Measurements from ENCODE around the gene VEZF1. TPM values are rescaled to one million over a fixed set of nuclear protein-coding genes. Genes with fewer than 3 reads are reported as not detected.
A peak's percentile ranks its signal among the peaks of the same experiment; 100 is the strongest.

VEZF1 gene
- total RNA-seq, 1 experiment from 2014 or later = 78.1 TPM

DNA sequence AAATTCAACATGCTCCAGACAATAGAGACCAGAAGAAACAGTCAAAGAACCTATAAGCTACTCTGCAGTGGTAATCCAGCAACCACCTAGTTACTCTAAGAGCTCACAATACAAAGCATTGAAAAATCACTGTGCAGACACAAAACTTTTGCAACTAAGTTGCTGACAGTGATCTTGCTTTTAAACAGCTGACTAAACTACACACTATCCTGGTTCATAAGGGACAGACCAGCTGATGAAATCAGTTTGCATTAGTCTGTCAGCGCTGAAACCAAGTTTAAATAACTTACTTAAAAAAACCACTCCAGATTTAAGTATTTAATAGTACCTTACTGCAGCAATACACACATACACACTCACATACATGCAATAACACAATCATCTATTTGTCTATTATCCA lies 4.6 kb downstream of the VEZF1 start:
- peaks cover 88% of the 10 kb centered on the region for H3K79me2 ChIP-seq (ENCODE audit: low read length)
- ATAC-seq (no peak), DNase-seq (no peak)
- peaks cover 43% of the 10 kb centered on the region for H4K20me1 ChIP-seq (ENCODE audit: low read length)
- ChIA-PET POLR2A (ENCODE audit: unreplicated experiment) (no interaction called here), CTCF (interaction anchor here (0.6 kb wide), 1 partner anchor 32 kb away, joined by 3 read pairs; no protein-coding TSS in a partner anchor)
- peaks cover 36% of the 10 kb centered on the region for H3K4me1 ChIP-seq (ENCODE audit: insufficient read depth, low read length)
- intact Hi-C loops (cut with micrococcal nuclease) = no loop called here
- no TSS peak for BruUV-seq (replicated peaks)
- no peak overlapping the region for H3K4me2 ChIP-seq (ENCODE audit: low read length)
- H3K36me3 ChIP-seq (ENCODE audit: low read depth, low read length) = peaks cover 66% of the 10 kb centered on the region
- no peak for TF ChIP-seq EZH2phosphoT487 (IDR thresholded peaks at IDR 0.05; ENCODE audit: borderline replicate concordance, low read length)
- TF ChIP-seq, protein P1, sequence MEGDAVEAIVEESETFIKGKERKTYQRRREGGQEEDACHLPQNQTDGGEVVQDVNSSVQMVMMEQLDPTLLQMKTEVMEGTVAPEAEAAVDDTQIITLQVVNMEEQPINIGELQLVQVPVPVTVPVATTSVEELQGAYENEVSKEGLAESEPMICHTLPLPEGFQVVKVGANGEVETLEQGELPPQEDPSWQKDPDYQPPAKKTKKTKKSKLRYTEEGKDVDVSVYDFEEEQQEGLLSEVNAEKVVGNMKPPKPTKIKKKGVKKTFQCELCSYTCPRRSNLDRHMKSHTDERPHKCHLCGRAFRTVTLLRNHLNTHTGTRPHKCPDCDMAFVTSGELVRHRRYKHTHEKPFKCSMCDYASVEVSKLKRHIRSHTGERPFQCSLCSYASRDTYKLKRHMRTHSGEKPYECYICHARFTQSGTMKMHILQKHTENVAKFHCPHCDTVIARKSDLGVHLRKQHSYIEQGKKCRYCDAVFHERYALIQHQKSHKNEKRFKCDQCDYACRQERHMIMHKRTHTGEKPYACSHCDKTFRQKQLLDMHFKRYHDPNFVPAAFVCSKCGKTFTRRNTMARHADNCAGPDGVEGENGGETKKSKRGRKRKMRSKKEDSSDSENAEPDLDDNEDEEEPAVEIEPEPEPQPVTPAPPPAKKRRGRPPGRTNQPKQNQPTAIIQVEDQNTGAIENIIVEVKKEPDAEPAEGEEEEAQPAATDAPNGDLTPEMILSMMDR (conservative IDR thresholded peaks at IDR 0.05; ENCODE audit: low read depth, low read length) = no peak
- TF ChIP-seq EZH2 (IDR thresholded peaks at IDR 0.05; ENCODE audit: low read length, unreplicated experiment) = no peak
- no peaks in the 10 kb centered on the region for H3K27me3 ChIP-seq (ENCODE audit: low read length)
- peaks cover 6% of the 10 kb centered on the region for H3F3A ChIP-seq (ENCODE audit: low read length, unreplicated experiment)
- H3K4me3 ChIP-seq (ENCODE audit: low read length) = no peak overlapping the region
- H3K9me2 ChIP-seq (replicated peaks; ENCODE audit: low read length) = no peaks in the 10 kb centered on the region
- no peak overlapping the region for H3K9ac ChIP-seq (ENCODE audit: low read length)
- H3K9me3 ChIP-seq (ENCODE audit: low read length) = no peaks in the 10 kb centered on the region
- no peak overlapping the region for H2AFZ ChIP-seq (ENCODE audit: low read length)
- no peak overlapping the region for H3K27ac ChIP-seq (ENCODE audit: low read length)

DNA sequence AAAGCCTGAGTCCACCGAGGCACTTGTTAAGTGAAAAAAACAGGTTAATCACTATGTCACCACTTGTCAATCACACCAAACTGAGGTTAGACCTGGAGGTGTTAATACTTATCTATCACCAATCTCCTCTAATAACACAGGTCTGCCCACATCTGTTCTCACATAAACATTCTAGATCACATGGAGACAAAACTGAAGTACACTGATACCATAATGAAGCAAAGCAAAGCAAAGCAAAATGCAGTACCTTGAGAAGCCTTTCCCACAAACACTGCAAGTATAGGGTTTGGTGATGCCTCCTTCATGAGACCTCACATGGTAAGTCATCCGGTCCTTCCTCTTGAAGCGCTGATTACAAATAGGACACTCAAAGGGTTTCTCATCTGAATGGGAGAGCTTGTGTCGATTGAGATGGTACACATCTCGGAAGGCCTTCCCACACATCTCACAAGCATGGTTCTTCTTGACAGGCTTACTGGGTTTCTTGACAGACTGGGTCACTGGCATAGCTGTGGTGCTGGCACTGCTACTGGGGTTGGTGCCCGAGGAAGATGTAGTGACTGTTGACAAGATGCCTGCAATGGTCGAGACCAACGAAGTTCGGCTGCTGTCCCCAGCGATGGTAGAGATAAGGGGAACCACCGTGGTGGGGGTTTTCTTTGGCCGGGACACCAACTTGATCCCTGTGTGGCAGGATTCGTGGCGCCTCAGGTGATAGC lies 5.4 kb downstream of the VEZF1 start:
- Histone ChIP-seq H3K4me3 (ENCODE audit: low read length) (no peak overlapping the region), H4K20me1 (ENCODE audit: low read length) (peaks cover 43% of the 10 kb centered on the region), H3K4me2 (ENCODE audit: low read length) (peak overlapping the region; percentile 2; the same call in 1 of the 2 replicates), H3F3A (ENCODE audit: low read length, unreplicated experiment) (peaks cover 6% of the 10 kb centered on the region), H3K79me2 (ENCODE audit: low read length) (peaks cover 92% of the 10 kb centered on the region), H2AFZ (ENCODE audit: low read length) (no peak overlapping the region), H3K9me3 (ENCODE audit: low read length) (no peaks in the 10 kb centered on the region), H3K9me2 (replicated peaks; ENCODE audit: low read length) (no peaks in the 10 kb centered on the region), H3K27ac (ENCODE audit: low read length) (no peak overlapping the region), H3K4me1 (ENCODE audit: insufficient read depth, low read length) (peaks cover 35% of the 10 kb centered on the region), H3K36me3 (ENCODE audit: low read depth, low read length) (peaks cover 73% of the 10 kb centered on the region), H3K9ac (ENCODE audit: low read length) (no peak overlapping the region), H3K27me3 (ENCODE audit: low read length) (no peaks in the 10 kb centered on the region)
- no peak for TF ChIP-seq EZH2phosphoT487 (IDR thresholded peaks at IDR 0.05; ENCODE audit: borderline replicate concordance, low read length)
- no peak for TF ChIP-seq EZH2 (IDR thresholded peaks at IDR 0.05; ENCODE audit: low read length, unreplicated experiment)
- TF ChIP-seq, protein P1 (conservative IDR thresholded peaks at IDR 0.05; ENCODE audit: low read depth, low read length) = no peak
- POLR2A ChIA-PET (ENCODE audit: unreplicated experiment) = no interaction called here
- DNase-seq (no peak), ATAC-seq (no peak)
- CTCF ChIA-PET = interaction anchor here (1.1 kb wide), 1 partner anchor 90 kb away, joined by 3 read pairs; no protein-coding TSS in a partner anchor
- no TSS peak for BruUV-seq (replicated peaks)
- intact Hi-C loops (cut with micrococcal nuclease) = no loop called here

DNA sequence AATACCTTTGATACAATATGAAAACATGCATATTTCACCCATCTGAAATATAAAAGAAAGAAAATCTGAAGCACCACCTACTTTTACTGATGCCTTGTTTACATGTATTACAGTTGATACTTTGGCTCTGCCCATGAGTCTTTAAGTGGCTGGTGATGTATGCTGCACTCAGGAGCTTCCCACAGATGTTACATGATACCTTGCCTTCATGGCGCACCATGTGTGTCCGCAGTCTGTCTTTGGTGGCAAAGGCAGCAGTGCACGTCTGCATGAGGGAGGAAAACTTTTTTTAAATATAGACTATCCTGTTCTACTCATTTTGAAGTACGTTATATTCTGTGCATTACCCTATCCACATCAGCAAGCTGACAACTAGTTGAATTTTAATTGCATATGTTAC lies 7.5 kb downstream of the VEZF1 start:
- ATAC-seq (no peak), DNase-seq (no peak)
- POLR2A ChIA-PET (ENCODE audit: unreplicated experiment) = interaction anchor here (0.6 kb wide), 1 partner anchor 188 kb away, joined by 3 read pairs; no protein-coding TSS in a partner anchor
- no peak overlapping the region for H3K9ac ChIP-seq (ENCODE audit: low read length)
- H2AFZ ChIP-seq (ENCODE audit: low read length) = no peak overlapping the region
- H3K4me3 ChIP-seq (ENCODE audit: low read length) = no peak overlapping the region
- no peak overlapping the region for H3K4me2 ChIP-seq (ENCODE audit: low read length)
- H4K20me1 ChIP-seq (ENCODE audit: low read length) = peaks cover 39% of the 10 kb centered on the region
- CTCF ChIA-PET = no interaction called here
- H3K4me1 ChIP-seq (ENCODE audit: insufficient read depth, low read length) = peaks cover 31% of the 10 kb centered on the region
- no peaks in the 10 kb centered on the region for H3K9me3 ChIP-seq (ENCODE audit: low read length)
- H3K79me2 ChIP-seq (ENCODE audit: low read length) = peaks cover 86% of the 10 kb centered on the region
- H3K9me2 ChIP-seq (replicated peaks; ENCODE audit: low read length) = no peaks in the 10 kb centered on the region
- peaks cover 92% of the 10 kb centered on the region for H3K36me3 ChIP-seq (ENCODE audit: low read depth, low read length)
- intact Hi-C loops (cut with micrococcal nuclease) = no loop called here
- no peak overlapping the region for H3K27ac ChIP-seq (ENCODE audit: low read length)
- TF ChIP-seq, protein P1 (conservative IDR thresholded peaks at IDR 0.05; ENCODE audit: low read depth, low read length) = no peak
- TF ChIP-seq EZH2 (IDR thresholded peaks at IDR 0.05; ENCODE audit: low read length, unreplicated experiment) (no peak), EZH2phosphoT487 (IDR thresholded peaks at IDR 0.05; ENCODE audit: borderline replicate concordance, low read length) (no peak)
- no peaks in the 10 kb centered on the region for H3F3A ChIP-seq (ENCODE audit: low read length, unreplicated experiment)
- no TSS peak for BruUV-seq (replicated peaks)
- H3K27me3 ChIP-seq (ENCODE audit: low read length) = no peaks in the 10 kb centered on the region
